GM23338 (cell line): ENCODE measurements around the gene TM2D1.

Experiments
- CREB1 ChIP-seq: fragments of 250-450 bp; sonication (Bioruptor Pico); IDR thresholded peaks from 2 replicates; pipeline ENCODE4 v1.5.0; 2020; ENCODE audit warnings: low read depth, mild to moderate bottlenecking, moderate library complexity
- CTCF ChIP-seq, 2 experiments: fragments of 200-600 bp in 1 of 2; sonication (generic) in 1 of 2; conservative IDR thresholded peaks; 2 replicates each; pipeline versions ENCODE4 v1.5.1 to v1.6.1; 2016 to 2017; ENCODE audit warnings: antibody characterized with exemption in 2 of 2, low read depth in 2 of 2, mild to moderate bottlenecking in 2 of 2, moderate library complexity in 1 of 2
- EZH2 ChIP-seq: fragments of 200-600 bp; sonication (generic); IDR thresholded peaks from one replicate; pipeline ENCODE4 v1.8.0; 2017; ENCODE audit warnings: antibody characterized with exemption, mild to moderate bottlenecking, low read depth; ENCODE audit not compliant: unreplicated experiment
- EZH2phosphoT487 ChIP-seq: fragments of 200-600 bp; sonication (generic); IDR thresholded peaks from one replicate; pipeline ENCODE4 v1.8.1; 2018; ENCODE audit warnings: antibody characterized with exemption; ENCODE audit not compliant: unreplicated experiment
- JUNB ChIP-seq: IDR thresholded peaks from one replicate; pipeline ENCODE4 v1.6.1; 2016; ENCODE audit warnings: antibody characterized with exemption; ENCODE audit not compliant: unreplicated experiment
- POLR2AphosphoS5 ChIP-seq: IDR thresholded peaks from 2 replicates; pipeline ENCODE4 v1.6.1; 2016; ENCODE audit warnings: antibody characterized with exemption, low read depth
- REST ChIP-seq: IDR thresholded peaks from one replicate; pipeline ENCODE4 v1.6.1; 2018; ENCODE audit warnings: antibody characterized with exemption; ENCODE audit not compliant: unreplicated experiment
- STAT1 ChIP-seq: IDR thresholded peaks from one replicate; pipeline ENCODE4 v1.6.1; 2016; ENCODE audit warnings: antibody characterized with exemption; ENCODE audit not compliant: unreplicated experiment
- ZNF114 ChIP-seq: fragments of 250-450 bp; sonication (Bioruptor Pico); IDR thresholded peaks from 2 replicates; pipeline ENCODE4 v1.5.0; 2020; ENCODE audit warnings: mild to moderate bottlenecking, moderate library complexity
- ZNF331 ChIP-seq: fragments of 250-450 bp; sonication (Bioruptor Pico); IDR thresholded peaks from 2 replicates; pipeline ENCODE4 v1.5.0; 2020; ENCODE audit warnings: low read depth, mild to moderate bottlenecking, moderate library complexity

GRCh38 chr1:61642475-61643232, 82.3 kb downstream of the TM2D1 start:
- TF ChIP-seq CTCF (conservative IDR thresholded peaks at IDR 0.05; ENCODE audit: low read depth in 2 of 2): no peak
- no peak for TF ChIP-seq CREB1
- TF ChIP-seq STAT1: no peak
- no peak for TF ChIP-seq REST
- TF ChIP-seq EZH2: no peak
- TF ChIP-seq EZH2phosphoT487: no peak
- TF ChIP-seq POLR2AphosphoS5: no peak
- TF ChIP-seq ZNF114 (CRISPR knock-in tag): no peak
- TF ChIP-seq JUNB: no peak
- no peak for TF ChIP-seq ZNF331
